ENCODE measurements around the gene ADNP2. TPM values are rescaled to one million over a fixed set of nuclear protein-coding genes. Genes with fewer than 3 reads are reported as not detected.
A peak's percentile ranks its signal among the peaks of the same experiment; 100 is the strongest.

Gene ADNP2
- total RNA-seq, 4 donors from 2014 or later: 16.0 to 30.1 (median 22.3) TPM

- in situ Hi-C loops (cut with MboI; ENCODE audit: low pct_ligation_motif_present in 1 of 4, low pct_unique_long_range_greater_than_20kb in 1 of 4, low sequenced_read_pairs in 3 of 4) (no loop called here), intact Hi-C loops (cut with DNase I; ENCODE audit: low total_unique reads) (no loop called here)
- 92% methylated on average over 10 of the region's 10 CpGs; no CpG with 5 or more reads in 1 of the 2 donors for WGBS, 2 donors (ENCODE audit: low coverage in 1 of 2)
- no peak for DNase-seq
- Histone ChIP-seq H3K4me1 (peaks cover 0 to 6% (median 0%) of the 10 kb centered on the region in 4 donors), H3K4me3 (no peak overlapping the region), H3K27ac (no peak overlapping the region), H3K27me3 (no peaks in the 10 kb centered on the region), H3K9me3 (no peaks in the 10 kb centered on the region), H3K36me3 (no peaks in the 10 kb centered on the region)
- TF ChIP-seq POLR2A (IDR thresholded peaks at IDR 0.05) (no peak), POLR2AphosphoS5 (IDR thresholded peaks at IDR 0.05) (no peak), EP300 (IDR thresholded peaks at IDR 0.05; ENCODE audit: low read depth) (no peak)
- TF ChIP-seq, protein P1, sequence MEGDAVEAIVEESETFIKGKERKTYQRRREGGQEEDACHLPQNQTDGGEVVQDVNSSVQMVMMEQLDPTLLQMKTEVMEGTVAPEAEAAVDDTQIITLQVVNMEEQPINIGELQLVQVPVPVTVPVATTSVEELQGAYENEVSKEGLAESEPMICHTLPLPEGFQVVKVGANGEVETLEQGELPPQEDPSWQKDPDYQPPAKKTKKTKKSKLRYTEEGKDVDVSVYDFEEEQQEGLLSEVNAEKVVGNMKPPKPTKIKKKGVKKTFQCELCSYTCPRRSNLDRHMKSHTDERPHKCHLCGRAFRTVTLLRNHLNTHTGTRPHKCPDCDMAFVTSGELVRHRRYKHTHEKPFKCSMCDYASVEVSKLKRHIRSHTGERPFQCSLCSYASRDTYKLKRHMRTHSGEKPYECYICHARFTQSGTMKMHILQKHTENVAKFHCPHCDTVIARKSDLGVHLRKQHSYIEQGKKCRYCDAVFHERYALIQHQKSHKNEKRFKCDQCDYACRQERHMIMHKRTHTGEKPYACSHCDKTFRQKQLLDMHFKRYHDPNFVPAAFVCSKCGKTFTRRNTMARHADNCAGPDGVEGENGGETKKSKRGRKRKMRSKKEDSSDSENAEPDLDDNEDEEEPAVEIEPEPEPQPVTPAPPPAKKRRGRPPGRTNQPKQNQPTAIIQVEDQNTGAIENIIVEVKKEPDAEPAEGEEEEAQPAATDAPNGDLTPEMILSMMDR (IDR thresholded peaks at IDR 0.05): no peak
Measured at GRCh38 chr18:80166240-80166639, 57.2 kb downstream of the ADNP2 start.

GRCh38 chr18:80166725-80167124, 57.7 kb downstream of the ADNP2 start:
- Histone ChIP-seq H3K27me3 (no peaks in the 10 kb centered on the region), H3K9me3 (no peaks in the 10 kb centered on the region), H3K27ac (no peak overlapping the region), H3K36me3 (no peaks in the 10 kb centered on the region), H3K4me1 (peaks cover 0 to 8% (median 0%) of the 10 kb centered on the region in 4 donors), H3K4me3 (no peak overlapping the region)
- 81% methylated on average over 6 of the region's 6 CpGs; no CpG with 5 or more reads in 1 of the 2 donors for WGBS, 2 donors (ENCODE audit: low coverage in 1 of 2)
- TF ChIP-seq, protein P1 (IDR thresholded peaks at IDR 0.05): no peak
- no peak for TF ChIP-seq POLR2A (IDR thresholded peaks at IDR 0.05)
- no peak for TF ChIP-seq EP300 (IDR thresholded peaks at IDR 0.05; ENCODE audit: low read depth)
- TF ChIP-seq POLR2AphosphoS5 (IDR thresholded peaks at IDR 0.05): no peak
- DNase-seq: peak; percentile 2
- intact Hi-C loops (cut with DNase I; ENCODE audit: low total_unique reads) (no loop called here), in situ Hi-C loops (cut with MboI; ENCODE audit: low pct_ligation_motif_present in 1 of 4, low pct_unique_long_range_greater_than_20kb in 1 of 4, low sequenced_read_pairs in 3 of 4) (no loop called here)

- TF ChIP-seq POLR2A (IDR thresholded peaks at IDR 0.05) (no peak), EP300 (IDR thresholded peaks at IDR 0.05; ENCODE audit: low read depth) (no peak), POLR2AphosphoS5 (IDR thresholded peaks at IDR 0.05) (no peak)
- TF ChIP-seq, protein P1 (IDR thresholded peaks at IDR 0.05): no peak
- no peaks in the 10 kb centered on the region for H3K36me3 ChIP-seq
- DNase-seq: peak; percentile 4
- intact Hi-C loops (cut with DNase I; ENCODE audit: low total_unique reads): no loop called here
- WGBS, 2 donors (ENCODE audit: low coverage in 1 of 2): 60 to 88% methylated on average over 1 to 9 of the region's 9 CpGs
- H3K27ac ChIP-seq: no peak overlapping the region
- no peaks in the 10 kb centered on the region for H3K9me3 ChIP-seq
- peaks cover 0 to 8% (median 0%) of the 10 kb centered on the region in 4 donors for H3K4me1 ChIP-seq
- H3K4me3 ChIP-seq: no peak overlapping the region
- in situ Hi-C loops (cut with MboI; ENCODE audit: low pct_ligation_motif_present in 1 of 4, low pct_unique_long_range_greater_than_20kb in 1 of 4, low sequenced_read_pairs in 3 of 4): no loop called here
- no peaks in the 10 kb centered on the region for H3K27me3 ChIP-seq
Measured at GRCh38 chr18:80167331-80167730, 58.3 kb downstream of the ADNP2 start.

- in situ Hi-C loops (cut with MboI; ENCODE audit: low pct_ligation_motif_present in 1 of 4, low pct_unique_long_range_greater_than_20kb in 1 of 4, low sequenced_read_pairs in 3 of 4): no loop called here
- intact Hi-C loops (cut with DNase I; ENCODE audit: low total_unique reads): no loop called here
- no peaks in the 10 kb centered on the region for H3K9me3 ChIP-seq
- H3K36me3 ChIP-seq: no peaks in the 10 kb centered on the region
- TF ChIP-seq, protein P1 (IDR thresholded peaks at IDR 0.05): no peak
- no peak for TF ChIP-seq POLR2AphosphoS5 (IDR thresholded peaks at IDR 0.05)
- no peak for TF ChIP-seq EP300 (IDR thresholded peaks at IDR 0.05; ENCODE audit: low read depth)
- TF ChIP-seq POLR2A (IDR thresholded peaks at IDR 0.05): no peak
- 30 to 68% methylated on average over 4 to 11 of the region's 13 CpGs for WGBS, 2 donors (ENCODE audit: low coverage in 1 of 2)
- H3K4me1 ChIP-seq: peaks cover 0 to 8% (median 0%) of the 10 kb centered on the region in 4 donors
- no peak overlapping the region for H3K4me3 ChIP-seq
- H3K27ac ChIP-seq: no peak overlapping the region
- DNase-seq: peak; percentile 8
- no peaks in the 10 kb centered on the region for H3K27me3 ChIP-seq
Measured at GRCh38 chr18:80167931-80168330, 58.9 kb downstream of the ADNP2 start.

Measured in transverse colon (tissue), 4 donors.